ENCODE results near the gene CARD8.

DNA sequence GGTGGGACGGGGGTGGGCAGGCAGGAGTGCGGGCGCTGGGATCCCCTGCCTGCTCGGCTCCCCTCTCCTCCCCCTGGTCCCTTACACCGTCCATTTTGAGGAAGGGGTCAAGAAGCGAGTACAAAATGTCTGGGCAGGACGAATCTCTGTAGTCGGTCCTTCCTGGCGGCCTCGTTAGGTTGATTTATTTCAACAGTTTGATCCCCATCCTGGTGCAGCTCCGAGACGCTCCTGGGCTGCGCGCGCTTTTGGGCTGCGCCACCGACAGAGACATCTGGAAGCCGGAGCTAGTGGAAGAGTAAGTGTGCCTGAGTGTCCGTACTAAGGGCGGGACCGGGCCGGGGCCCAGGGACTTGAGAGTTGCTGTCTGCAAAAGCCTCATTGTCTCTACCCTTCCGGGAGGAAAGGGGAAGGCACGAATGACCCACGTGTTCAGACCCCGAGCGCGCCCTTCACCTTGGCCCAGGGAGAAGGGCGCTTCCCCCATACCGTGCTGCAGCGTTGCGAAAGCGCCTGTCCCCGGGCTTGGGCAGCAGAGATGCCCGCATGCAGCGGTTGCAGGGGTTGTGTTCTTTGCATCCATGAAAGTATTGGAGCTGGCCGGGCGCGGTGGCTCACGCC is 15.9 kb upstream of the CARD8 start:
- TF ChIP-seq CTCF (IDR thresholded peaks at IDR 0.05; ENCODE audit: low read depth, low read length) (no peak), POLR2A (IDR thresholded peaks at IDR 0.05; ENCODE audit: extremely low read depth, insufficient read length) (peak; percentile 84), MYC (IDR thresholded peaks at IDR 0.05; ENCODE audit: low read depth, low read length) (peak; percentile 99)
- TF ChIP-seq, protein P1, sequence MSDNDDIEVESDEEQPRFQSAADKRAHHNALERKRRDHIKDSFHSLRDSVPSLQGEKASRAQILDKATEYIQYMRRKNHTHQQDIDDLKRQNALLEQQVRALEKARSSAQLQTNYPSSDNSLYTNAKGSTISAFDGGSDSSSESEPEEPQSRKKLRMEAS (IDR thresholded peaks at IDR 0.05; ENCODE audit: low read depth, low read length) = peak; percentile 100
